Endothelial cell of umbilical vein (primary cell): Measurements from ENCODE around the gene PPM1F.

Source experiments
- EZH2 ChIP-seq: IDR thresholded peaks from 2 replicates; pipeline ENCODE4 v1.6.1; 2012; ENCODE audit warnings: borderline replicate concordance, low read depth, mild to moderate bottlenecking, moderate library complexity, low read length, inconsistent platforms; ENCODE audit not compliant: severe bottlenecking
- FOS ChIP-seq: IDR thresholded peaks from 2 replicates; pipeline ENCODE4 v1.6.1; 2011; ENCODE audit warnings: mild to moderate bottlenecking, low read length, moderate library complexity, borderline replicate concordance; ENCODE audit not compliant: insufficient read depth
- GATA2 ChIP-seq: IDR thresholded peaks from 2 replicates; pipeline ENCODE4 v1.7.0; 2011; ENCODE audit warnings: low read depth, mild to moderate bottlenecking, moderate library complexity, mixed read lengths, low read length; ENCODE audit not compliant: insufficient read length, insufficient read depth
- MYC ChIP-seq: IDR thresholded peaks from one replicate; pipeline ENCODE4 v1.6.1; 2011; ENCODE audit warnings: mild to moderate bottlenecking, low read depth, low read length
- POLR2A ChIP-seq: IDR thresholded peaks from 2 replicates; pipeline ENCODE4 v1.6.1; 2012; ENCODE audit warnings: low read depth, mild to moderate bottlenecking, control low read depth, low read length
- POLR2AphosphoS5 ChIP-seq: IDR thresholded peaks from 2 replicates; pipeline ENCODE4 v1.6.1; 2012; ENCODE audit warnings: low read depth, mild to moderate bottlenecking, control low read depth, low read length, moderate library complexity; ENCODE audit not compliant: insufficient read depth
- TF ChIP-seq, protein P1 (sequence below), 2 donors: IDR thresholded peaks; 1 replicate in 1 of 2; 2 replicates in 1 of 2; pipeline ENCODE4 v1.5.1; 2011; ENCODE audit warnings: low read length in 2 of 2, mild to moderate bottlenecking in 2 of 2, moderate library complexity in 2 of 2, control low read depth in 1 of 2, inconsistent platforms in 1 of 2, low read depth in 1 of 2; ENCODE audit not compliant: insufficient read depth in 1 of 2; ENCODE audit errors: extremely low read depth in 1 of 2

DNA sequence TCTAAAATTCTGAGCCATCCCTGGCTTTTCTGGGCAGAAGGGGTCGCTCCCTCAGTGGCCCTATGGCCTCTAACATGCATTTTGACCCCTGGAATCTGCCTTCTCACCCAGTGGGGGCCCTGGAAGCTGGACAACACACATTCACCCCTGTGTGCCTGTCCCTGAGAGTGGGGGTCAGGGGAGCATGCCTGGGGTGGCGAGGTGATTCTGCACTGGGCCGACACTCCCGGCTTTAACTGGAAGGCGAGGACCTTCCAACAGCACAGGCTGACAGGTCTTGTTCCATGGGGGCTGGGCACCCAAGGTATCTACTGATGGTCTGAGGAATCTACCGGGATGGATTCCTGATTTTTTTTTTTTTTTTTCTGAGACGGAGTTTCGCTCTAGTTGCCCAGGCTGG lies 10.7 kb downstream of the PPM1F start:
- TF ChIP-seq, protein P1, sequence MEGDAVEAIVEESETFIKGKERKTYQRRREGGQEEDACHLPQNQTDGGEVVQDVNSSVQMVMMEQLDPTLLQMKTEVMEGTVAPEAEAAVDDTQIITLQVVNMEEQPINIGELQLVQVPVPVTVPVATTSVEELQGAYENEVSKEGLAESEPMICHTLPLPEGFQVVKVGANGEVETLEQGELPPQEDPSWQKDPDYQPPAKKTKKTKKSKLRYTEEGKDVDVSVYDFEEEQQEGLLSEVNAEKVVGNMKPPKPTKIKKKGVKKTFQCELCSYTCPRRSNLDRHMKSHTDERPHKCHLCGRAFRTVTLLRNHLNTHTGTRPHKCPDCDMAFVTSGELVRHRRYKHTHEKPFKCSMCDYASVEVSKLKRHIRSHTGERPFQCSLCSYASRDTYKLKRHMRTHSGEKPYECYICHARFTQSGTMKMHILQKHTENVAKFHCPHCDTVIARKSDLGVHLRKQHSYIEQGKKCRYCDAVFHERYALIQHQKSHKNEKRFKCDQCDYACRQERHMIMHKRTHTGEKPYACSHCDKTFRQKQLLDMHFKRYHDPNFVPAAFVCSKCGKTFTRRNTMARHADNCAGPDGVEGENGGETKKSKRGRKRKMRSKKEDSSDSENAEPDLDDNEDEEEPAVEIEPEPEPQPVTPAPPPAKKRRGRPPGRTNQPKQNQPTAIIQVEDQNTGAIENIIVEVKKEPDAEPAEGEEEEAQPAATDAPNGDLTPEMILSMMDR (IDR thresholded peaks at IDR 0.05; ENCODE audit: extremely low read depth in 1 of 2, insufficient read depth in 1 of 2, low read depth in 1 of 2, low read length in 2 of 2) = no peak
- TF ChIP-seq POLR2A (no peak), FOS (no peak), POLR2AphosphoS5 (no peak), MYC (no peak), EZH2 (no peak), GATA2 (no peak)
